Aorta (tissue), 5 donors: ENCODE results near the gene ETV3. TPM values are rescaled to one million over a fixed set of nuclear protein-coding genes. Genes with fewer than 3 reads are reported as not detected.
"Not testable (repeated sequence)": the region's sequence is repeated elsewhere in the genome, so short reads cannot be mapped to it uniquely, and the experiment has no call there.

Source experiments
- ATAC-seq: fragments of 200-7000 bp; cut with Tn5 transposase; one replicate; pipeline ENCODE4 v1.9.1; 2022; ENCODE audit warnings: moderate library complexity; ENCODE audit not compliant: low FRiP score
- DNase-seq, 2 donors: peaks; one replicate each; pipeline ENCODE4 v3.0.0-alpha.2; 2020
- H3K27ac ChIP-seq, 2 donors: one replicate each; pipeline ENCODE4 v1.5.1; 2013; ENCODE audit warnings: low read length in 2 of 2, mild to moderate bottlenecking in 2 of 2, moderate library complexity in 2 of 2, control low read depth in 1 of 2, inconsistent platforms in 1 of 2, low read depth in 1 of 2
- H3K27me3 ChIP-seq, 2 donors: one replicate each; pipeline ENCODE4 v1.6.1; 2013; ENCODE audit warnings: control low read depth in 1 of 2, low read length in 1 of 2, mild to moderate bottlenecking in 1 of 2, moderate library complexity in 1 of 2; ENCODE audit not compliant: insufficient read depth in 2 of 2, control insufficient read depth in 1 of 2
- H3K36me3 ChIP-seq, 2 donors: one replicate each; pipeline ENCODE4 v1.6.1; 2013; ENCODE audit warnings: control low read depth in 1 of 2, low read length in 1 of 2, mild to moderate bottlenecking in 1 of 2; ENCODE audit not compliant: insufficient read depth in 2 of 2, control insufficient read depth in 1 of 2
- H3K4me1 ChIP-seq, 2 donors: one replicate each; pipeline ENCODE4 v1.6.1; 2013; ENCODE audit warnings: low read length in 2 of 2, control low read depth in 1 of 2, mild to moderate bottlenecking in 1 of 2, moderate library complexity in 1 of 2; ENCODE audit not compliant: insufficient read depth in 2 of 2, control insufficient read depth in 1 of 2
- H3K4me3 ChIP-seq, 2 donors: one replicate each; pipeline ENCODE4 v1.5.1; 2013; ENCODE audit warnings: low read length in 2 of 2, control low read depth in 1 of 2, mild to moderate bottlenecking in 1 of 2
- H3K9me3 ChIP-seq: one replicate; pipeline ENCODE4 v1.6.1; 2013; ENCODE audit warnings: mild to moderate bottlenecking, low read length; ENCODE audit not compliant: control insufficient read depth
- WGBS, 2 donors: extraction: QIAGEN DNeasy Blood & Tissue Kit; methylation state at CpG; one replicate each; pipeline ENCODE4 v1.1.7; 2013; 5-methylcytosine and 5-hydroxymethylcytosine counted together
- intact Hi-C, 2 donors: fragments of 100-400 bp; cut with DNase I; formaldehyde crosslinking; loops; one replicate each; pipeline versions ENCODE4 v1.14.2 to v1.15.0; 2022
- long read RNA-seq, 2 donors: library from polyadenylated mRNA; unstranded; transcript quantifications; one replicate each; pipeline ENCODE4 v2.0.0, GENCODE V29; 2020 to 2021
- polyA plus RNA-seq, 2 donors: library from polyadenylated mRNA; stranded (reverse); fragments of 200-250 nt; gene quantifications; one replicate each; pipeline ENCODE4 v1.2.3, GENCODE V29; 2013
- total RNA-seq, 2 donors: library from RNA; stranded (reverse); fragmentation: NEBNext Ultra II Directional; extraction: Animal tissue kit (Norgen Biotek cat#: 25700); gene quantifications; one replicate each; pipeline ENCODE4 v1.2.1, GENCODE V29; 2021
- donor health status: healthy with polysubstance abuse.
- donor health status: Bipolar disorder and iron deficiency.
- donor health status: DM: no; HTN: no; CAD: no.
- donor health status: DM: no; HTN: no; CAD: no.
- donor health status: DM: yes; HTN: yes; CAD: no.

Gene ETV3
- total RNA-seq (10 to 100 TPM; 29.1 to 33.6 TPM), polyA plus RNA-seq (10 to 100 TPM in 1 of 2 donors, 1 to 10 TPM in 1; 6.6 to 15.3 TPM)
- long read RNA-seq, donor 1, partial matches to known transcripts: 1 of 3 reads
- long read RNA-seq, donor 1, other reads (novel, unspliced or antisense): 1 of 3 reads
- long read RNA-seq, donor 2, partial matches to known transcripts: 0 of 2 reads
- long read RNA-seq, donor 2, other reads (novel, unspliced or antisense): 2 of 2 reads

- Histone ChIP-seq H3K4me3 (peak within 1 kb of the TSS; percentile 87 to 94), H3K9me3 (no peaks in the 10 kb centered on the region), H3K4me1 (no peaks in the 10 kb centered on the region), H3K27ac (peak within 1 kb of the TSS; percentile 47 to 95), H3K36me3 (peaks cover 3 to 8% of the 10 kb centered on the region in 2 donors), H3K27me3 (no peaks in the 10 kb centered on the region)
- intact Hi-C loops: no loop called here
- DNase-seq: peak; percentile 93 to 95
- 0% methylated on average over 78 to 85 of the region's 85 CpGs for WGBS, 2 donors
- ATAC-seq: peak; percentile 94
Observed at GRCh38 chr1:157138220-157139051, at the start of gene ETV3. ETV3 (minus strand) TSS chr1:157138395; CDS start chr1:157136352, 2,043 bp downstream.

- intact Hi-C loops: no loop called here
- Histone ChIP-seq H3K9me3 (no peaks in the 10 kb centered on the region), H3K4me1 (no peaks in the 10 kb centered on the region), H3K27me3 (no peaks in the 10 kb centered on the region), H3K36me3 (no peaks in the 10 kb centered on the region), H3K27ac (no peak overlapping the region), H3K4me3 (no peak overlapping the region)
- ATAC-seq (no peak), DNase-seq (no peak)
- WGBS, 2 donors: 79 to 80% methylated on average over 8 of the region's 8 CpGs
Observed at GRCh38 chr1:157186281-157186992, 48.2 kb upstream of the ETV3 start.

GRCh38 chr1:157183870-157184269 is 45.7 kb upstream of the ETV3 start:
- Histone ChIP-seq H3K4me3 (no peak overlapping the region), H3K36me3 (no peaks in the 10 kb centered on the region), H3K27ac (no peak overlapping the region), H3K4me1 (no peaks in the 10 kb centered on the region), H3K9me3 (no peaks in the 10 kb centered on the region), H3K27me3 (no peaks in the 10 kb centered on the region)
- DNase-seq: no peak
- ATAC-seq: no peak
- intact Hi-C loops: no loop called here
- WGBS, 2 donors: 61 to 75% methylated on average over 3 of the region's 3 CpGs

GRCh38 chr1:157182371-157182770 is 44.2 kb upstream of the ETV3 start:
- intact Hi-C loops, H3K36me3 ChIP-seq, H3K4me1 ChIP-seq, ATAC-seq, H3K27ac ChIP-seq, H3K9me3 ChIP-seq, H3K27me3 ChIP-seq, H3K4me3 ChIP-seq, DNase-seq: not testable (repeated sequence)
- WGBS, 2 donors: 83 to 88% methylated on average over 5 of the region's 5 CpGs

- Histone ChIP-seq H3K4me1 (no peaks in the 10 kb centered on the region), H3K9me3 (no peaks in the 10 kb centered on the region), H3K36me3 (no peaks in the 10 kb centered on the region), H3K4me3 (no peak overlapping the region), H3K27me3 (no peaks in the 10 kb centered on the region), H3K27ac (no peak overlapping the region)
- no peak for DNase-seq
- WGBS, 2 donors: 78 to 79% methylated on average over 3 of the region's 3 CpGs
- intact Hi-C loops: no loop called here
- no peak for ATAC-seq
Observed at GRCh38 chr1:157181790-157182189, 43.6 kb upstream of the ETV3 start.

GRCh38 chr1:157181258-157181657 is 43.1 kb upstream of the ETV3 start:
- DNase-seq (no peak), ATAC-seq (no peak)
- Histone ChIP-seq H3K27ac (no peak overlapping the region), H3K4me3 (no peak overlapping the region), H3K4me1 (no peaks in the 10 kb centered on the region), H3K36me3 (no peaks in the 10 kb centered on the region), H3K27me3 (no peaks in the 10 kb centered on the region), H3K9me3 (no peaks in the 10 kb centered on the region)
- intact Hi-C loops: no loop called here
- 55 to 61% methylated on average over 5 of the region's 5 CpGs for WGBS, 2 donors

- no peaks in the 10 kb centered on the region for H3K27me3 ChIP-seq
- no peak overlapping the region for H3K4me3 ChIP-seq
- DNase-seq: no peak
- 72 to 89% methylated on average over 3 of the region's 3 CpGs for WGBS, 2 donors
- intact Hi-C loops: no loop called here
- no peak overlapping the region for H3K27ac ChIP-seq
- no peaks in the 10 kb centered on the region for H3K36me3 ChIP-seq
- no peaks in the 10 kb centered on the region for H3K9me3 ChIP-seq
- ATAC-seq: no peak
- no peaks in the 10 kb centered on the region for H3K4me1 ChIP-seq
Observed at GRCh38 chr1:157178490-157178889, 40.3 kb upstream of the ETV3 start.

GRCh38 chr1:157177733-157178394 is 39.7 kb upstream of the ETV3 start:
- H3K27me3 ChIP-seq: no peaks in the 10 kb centered on the region
- intact Hi-C loops: no loop called here
- 38 to 43% methylated on average over 4 of the region's 4 CpGs for WGBS, 2 donors
- H3K36me3 ChIP-seq: no peaks in the 10 kb centered on the region
- DNase-seq (no peak), ATAC-seq (no peak)
- no peaks in the 10 kb centered on the region for H3K9me3 ChIP-seq
- H3K27ac ChIP-seq: no peak overlapping the region
- H3K4me1 ChIP-seq: no peaks in the 10 kb centered on the region
- no peak overlapping the region for H3K4me3 ChIP-seq
